Smooth muscle cell (in vitro differentiated cells): Measurements from ENCODE around the gene TOP2A. TPM values are rescaled to one million over a fixed set of nuclear protein-coding genes. Genes with fewer than 3 reads are reported as not detected.
"Not testable (repeated sequence)": the region's sequence is repeated elsewhere in the genome, so short reads cannot be mapped to it uniquely, and the experiment has no call there.

Source experiments
- DNase-seq: peaks from one replicate; lab custom pipeline; 2025; ENCODE audit not compliant: unreplicated experiment; lab: John Stamatoyannopoulos, UW
- H2AFZ ChIP-seq: fragments of 200-600 bp; sonication (generic); 2 replicates; pipeline ENCODE4 v1.6.0; 2016; ENCODE audit warnings: antibody characterized with exemption, low read depth, mild to moderate bottlenecking
- H3F3A ChIP-seq: fragments of 200-600 bp; sonication (generic); 2 replicates; pipeline ENCODE4 v1.6.0; 2017; ENCODE audit warnings: antibody characterized with exemption, low read depth
- H3K27ac ChIP-seq: fragments of 200-600 bp; sonication (generic); 2 replicates; pipeline ENCODE4 v1.5.1; 2016; ENCODE audit warnings: low read depth, mild to moderate bottlenecking
- H3K27me3 ChIP-seq: fragments of 200-600 bp; sonication (generic); 2 replicates; pipeline ENCODE4 v1.6.1; 2016; ENCODE audit warnings: low read depth, mild to moderate bottlenecking
- H3K36me3 ChIP-seq: fragments of 200-600 bp; sonication (generic); 2 replicates; pipeline ENCODE4 v1.5.1; 2016; ENCODE audit warnings: low read depth
- H3K4me1 ChIP-seq: fragments of 200-600 bp; sonication (generic); 2 replicates; pipeline ENCODE4 v1.5.1; 2016; ENCODE audit warnings: low read depth
- H3K4me2 ChIP-seq: fragments of 200-600 bp; sonication (generic); 2 replicates; pipeline ENCODE4 v1.6.0; 2016; ENCODE audit warnings: mild to moderate bottlenecking
- H3K4me3 ChIP-seq: fragments of 200-600 bp; sonication (generic); 2 replicates; pipeline ENCODE4 v1.5.1; 2016; ENCODE audit warnings: mild to moderate bottlenecking
- H3K79me2 ChIP-seq: fragments of 200-600 bp; sonication (generic); 2 replicates; pipeline ENCODE4 v1.6.0; 2016; ENCODE audit warnings: low read depth, mild to moderate bottlenecking
- H3K9ac ChIP-seq: fragments of 200-600 bp; sonication (generic); 2 replicates; pipeline ENCODE4 v1.6.0; 2016; ENCODE audit warnings: low read depth
- H3K9me3 ChIP-seq: fragments of 200-600 bp; sonication (generic); replicated peaks from 2 replicates; pipeline ENCODE4 v1.5.1; 2016; ENCODE audit warnings: low read depth
- H4K20me1 ChIP-seq: fragments of 200-600 bp; sonication (generic); 2 replicates; pipeline ENCODE4 v1.6.0; 2016; ENCODE audit warnings: low read depth
- CTCF ChIP-seq: fragments of 200-600 bp; sonication (generic); IDR thresholded peaks from 2 replicates; pipeline ENCODE4 v1.5.1; 2017; ENCODE audit warnings: borderline replicate concordance, mild to moderate bottlenecking, antibody characterized with exemption; ENCODE audit not compliant: insufficient read depth, poor library complexity, severe bottlenecking
- WGBS: methylation state at CpG from one replicate; pipeline ENCODE4 v1.1.7; 2016; ENCODE audit warnings: low lambda C conversion rate; 5-methylcytosine and 5-hydroxymethylcytosine counted together
- polyA plus RNA-seq: library from polyadenylated mRNA; unstranded; fragments of >200 nt; fragmentation: Nextera tagmentation; extraction: Ambion mirVana; gene quantifications from 2 replicates; pipeline ENCODE4 v1.2.1, GENCODE V29; 2016
- total RNA-seq: library from RNA; depleted of rRNA; stranded (reverse); fragments of >200 nt; gene quantifications from 2 replicates; pipeline ENCODE4 v1.2.3, GENCODE V29; 2014

Gene TOP2A
- total and polyA plus RNA-seq, 2 experiments from 2014 or later = 26.2 to 45.5 TPM

DNA sequence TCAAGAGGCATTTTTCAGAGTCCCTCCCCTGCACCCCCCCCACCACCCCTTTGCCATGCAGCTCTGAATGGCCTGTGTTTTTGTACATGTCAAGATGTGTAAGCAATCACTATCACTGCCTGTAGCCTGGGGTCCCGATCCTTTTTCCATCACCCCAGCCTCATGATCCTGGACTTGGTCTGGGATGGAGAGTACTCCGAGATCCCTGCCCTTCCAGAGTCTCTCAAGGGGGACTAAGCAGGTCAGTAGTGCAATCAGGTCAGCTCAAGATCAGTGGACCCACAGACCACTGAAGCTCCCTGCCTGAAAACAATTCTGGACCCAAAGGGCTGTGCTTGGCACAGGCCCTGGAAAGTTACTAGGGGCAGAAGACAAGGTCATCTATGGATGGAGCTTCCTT, 45.7 kb downstream of the TOP2A start:
- no peak overlapping the region for H3K27ac ChIP-seq
- no peaks in the 10 kb centered on the region for H3K9me3 ChIP-seq
- H3K4me3 ChIP-seq = no peak overlapping the region
- WGBS = 93% methylated on average over 2 of the region's 2 CpGs
- H3F3A ChIP-seq = no peaks in the 10 kb centered on the region
- H3K36me3 ChIP-seq = no peaks in the 10 kb centered on the region
- no peaks in the 10 kb centered on the region for H3K79me2 ChIP-seq
- no peaks in the 10 kb centered on the region for H3K4me1 ChIP-seq
- H2AFZ ChIP-seq = no peak overlapping the region
- H3K4me2 ChIP-seq = no peak overlapping the region
- no peak overlapping the region for H3K9ac ChIP-seq
- no peak for TF ChIP-seq CTCF
- no peaks in the 10 kb centered on the region for H3K27me3 ChIP-seq
- no peak for DNase-seq
- H4K20me1 ChIP-seq = no peaks in the 10 kb centered on the region

- H3K27me3 ChIP-seq = no peaks in the 10 kb centered on the region
- H3K27ac ChIP-seq = no peak overlapping the region
- H3K4me3 ChIP-seq = no peak overlapping the region
- H3K36me3 ChIP-seq = no peaks in the 10 kb centered on the region
- H3F3A ChIP-seq = no peaks in the 10 kb centered on the region
- H3K9ac ChIP-seq = no peak overlapping the region
- no peaks in the 10 kb centered on the region for H3K4me1 ChIP-seq
- no peaks in the 10 kb centered on the region for H4K20me1 ChIP-seq
- no peak for TF ChIP-seq CTCF
- DNase-seq = no peak
- 81% methylated on average over 16 of the region's 16 CpGs for WGBS
- no peak overlapping the region for H3K4me2 ChIP-seq
- no peak overlapping the region for H2AFZ ChIP-seq
- H3K79me2 ChIP-seq = no peaks in the 10 kb centered on the region
- no peaks in the 10 kb centered on the region for H3K9me3 ChIP-seq
Measured at GRCh38 chr17:40371261-40371929, 46.3 kb downstream of the TOP2A start.

DNA sequence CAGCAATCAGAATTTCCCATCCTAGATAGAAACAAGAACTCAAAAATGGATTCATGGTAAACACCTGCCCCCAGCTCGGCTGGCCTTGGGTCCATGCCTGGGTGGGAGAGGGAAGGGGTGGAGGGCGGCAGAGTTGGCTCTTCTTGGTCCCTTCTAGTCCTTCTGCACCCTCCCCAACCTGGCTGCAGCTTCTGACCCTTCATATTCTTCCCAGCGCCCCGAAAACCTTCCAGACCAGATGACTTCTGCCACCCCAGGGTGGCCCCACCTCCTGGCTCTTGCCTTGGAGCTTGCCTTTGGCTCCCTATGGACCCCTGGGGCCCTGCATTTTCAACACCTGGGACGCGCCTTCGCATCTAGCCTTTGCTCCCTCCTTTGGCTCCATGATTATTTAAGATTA, 47.8 kb downstream of the TOP2A start:
- no peak for TF ChIP-seq CTCF
- Histone ChIP-seq H3F3A (no peaks in the 10 kb centered on the region), H2AFZ (no peak overlapping the region), H4K20me1 (no peaks in the 10 kb centered on the region), H3K4me2 (no peak overlapping the region), H3K9me3 (no peaks in the 10 kb centered on the region), H3K27me3 (no peaks in the 10 kb centered on the region), H3K9ac (no peak overlapping the region), H3K4me3 (no peak overlapping the region), H3K79me2 (no peaks in the 10 kb centered on the region), H3K4me1 (no peaks in the 10 kb centered on the region), H3K36me3 (no peaks in the 10 kb centered on the region), H3K27ac (no peak overlapping the region)
- no peak for DNase-seq
- WGBS = 98% methylated on average over 7 of the region's 7 CpGs

GRCh38 chr17:40367728-40368127, 50.0 kb downstream of the TOP2A start:
- H3K4me1 ChIP-seq, H3K4me3 ChIP-seq, H3K4me2 ChIP-seq, H3K36me3 ChIP-seq, DNase-seq, H3K27ac ChIP-seq, H3K79me2 ChIP-seq, H4K20me1 ChIP-seq, H3F3A ChIP-seq, H2AFZ ChIP-seq, H3K9me3 ChIP-seq, H3K9ac ChIP-seq: not testable (repeated sequence)
- H3K27me3 ChIP-seq = peaks cover 10% of the 10 kb centered on the region
- 94% methylated on average over 8 of the region's 9 CpGs for WGBS
